Cardiac fibroblast (primary cell): Measurements from ENCODE around the gene IL1RN.

Experiments used
- DNase-seq, 2 donors: peaks; one replicate each; pipeline versions ENCODE4 v3.0.0 to v3.0.0-alpha.2; 2010; ENCODE audit warnings: low read depth in 2 of 2
- H3K4me3 ChIP-seq, 2 donors: replicated peaks in 1 of 2; 1 replicate in 1 of 2; 2 replicates in 1 of 2; pipeline ENCODE4 v1.5.1; 2011; ENCODE audit warnings: low read depth in 2 of 2, low read length in 2 of 2, mild to moderate bottlenecking in 2 of 2, moderate library complexity in 1 of 2
- CTCF ChIP-seq: IDR thresholded peaks from one replicate; pipeline ENCODE4 v1.5.1; 2011; ENCODE audit warnings: low read depth, mild to moderate bottlenecking, low read length, inconsistent platforms

Gene IL1RN

GRCh38 chr2:113162173-113162572 is 34.8 kb downstream of the IL1RN start:
- H3K4me3 ChIP-seq: no peak overlapping the region
- no peak for DNase-seq
- no peak for TF ChIP-seq CTCF

DNA sequence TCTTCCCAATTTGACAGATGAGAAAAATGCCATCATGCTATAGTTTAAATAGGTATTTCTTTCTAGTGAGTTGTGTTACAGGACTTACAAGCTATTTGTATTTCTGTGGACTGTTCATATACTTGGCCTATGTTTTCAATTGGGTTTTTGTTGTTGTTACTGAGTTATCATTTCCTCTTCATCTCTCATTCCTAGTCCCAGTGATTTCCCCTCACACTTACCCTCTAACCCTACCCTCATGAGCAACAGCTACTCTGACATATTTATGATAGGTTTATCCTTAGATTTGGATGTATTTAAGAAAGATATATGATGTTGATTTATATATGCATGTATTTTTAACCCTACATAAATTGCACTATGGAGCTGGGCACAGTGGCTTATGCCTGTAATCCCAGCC is 35.5 kb downstream of the IL1RN start:
- DNase-seq: no peak
- H3K4me3 ChIP-seq: no peak overlapping the region
- TF ChIP-seq CTCF: no peak

DNA sequence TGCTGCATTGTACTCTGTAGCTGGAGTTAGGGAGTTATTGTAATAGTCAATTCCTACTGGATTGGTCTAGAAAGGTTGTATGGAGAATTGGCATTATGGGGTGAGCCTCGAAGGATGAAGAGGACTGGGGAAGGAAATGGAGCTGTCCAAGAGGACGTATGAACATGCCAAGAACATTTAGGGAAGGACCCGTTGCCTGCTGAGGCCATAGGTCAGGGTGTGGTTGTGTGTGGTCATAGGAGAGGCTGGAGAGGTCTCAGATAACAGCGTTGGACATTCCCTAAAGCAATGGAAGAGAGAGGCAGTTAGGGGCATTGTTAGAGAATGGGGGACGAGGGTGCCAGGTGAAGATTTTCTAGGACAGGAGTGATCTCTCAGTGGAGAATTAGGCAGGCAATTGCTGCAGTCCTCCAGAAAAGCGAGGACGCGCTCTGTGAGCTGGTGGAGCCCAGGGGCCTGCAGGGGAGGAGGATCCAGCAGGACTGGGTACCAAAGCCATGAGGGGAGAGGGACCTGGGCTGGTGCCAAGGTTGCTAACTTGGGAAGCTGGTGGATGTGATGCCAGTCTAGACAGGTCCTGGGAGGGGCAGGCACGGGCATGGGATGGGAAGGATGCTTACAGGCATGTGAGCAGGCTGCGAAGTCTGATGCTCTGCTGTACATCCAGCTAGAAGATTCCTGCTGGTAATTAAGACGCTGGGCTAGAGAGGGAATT is 37.0 kb downstream of the IL1RN start:
- no peak overlapping the region for H3K4me3 ChIP-seq
- TF ChIP-seq CTCF: no peak
- no peak for DNase-seq

- no peak for TF ChIP-seq CTCF
- DNase-seq: no peak
- H3K4me3 ChIP-seq: no peak overlapping the region
These were observed 37.7 kb downstream of the IL1RN start for GRCh38 chr2:113164930-113165585.

GRCh38 chr2:113166187-113166645 is 38.8 kb downstream of the IL1RN start:
- DNase-seq: no peak
- no peak overlapping the region for H3K4me3 ChIP-seq
- no peak for TF ChIP-seq CTCF

DNA sequence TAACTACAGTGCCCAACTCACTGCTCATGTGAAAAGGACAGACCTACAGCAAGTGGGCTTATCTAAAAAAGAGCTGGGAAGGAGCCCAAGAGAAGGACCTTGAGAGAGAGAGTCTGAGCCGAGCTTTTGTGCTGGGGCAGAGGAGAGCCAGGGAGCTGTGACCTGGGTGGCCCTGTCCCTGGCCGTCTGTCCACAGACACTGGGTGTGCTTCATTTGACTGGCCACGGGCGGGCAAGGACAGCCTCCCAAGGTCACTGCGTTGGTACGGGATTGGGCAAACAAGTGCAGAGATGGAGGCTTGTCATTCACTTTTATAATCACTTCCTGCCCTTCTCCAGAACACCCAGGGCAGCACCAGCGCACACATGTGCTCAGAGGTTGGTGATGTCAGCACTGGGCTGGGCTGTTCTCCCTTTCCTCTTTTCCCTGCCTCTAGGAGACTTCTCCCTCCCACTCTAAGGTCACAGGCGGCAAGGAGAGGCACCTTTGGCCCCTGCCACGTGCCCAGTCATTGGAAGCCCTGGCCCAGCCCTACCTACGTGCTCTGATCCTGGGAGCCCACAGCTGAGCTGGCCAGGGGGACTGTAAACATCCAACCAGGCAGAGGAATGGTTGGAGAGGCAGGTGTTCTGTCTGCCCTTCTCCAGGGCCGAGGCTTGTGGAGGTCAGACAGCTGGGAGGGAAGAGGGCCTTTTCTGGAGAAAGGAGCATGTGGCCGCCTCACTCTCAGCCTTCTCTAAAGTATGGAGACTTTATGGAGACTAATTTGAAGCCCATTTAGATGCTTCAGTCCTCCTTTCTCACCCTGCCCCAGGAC is 39.9 kb downstream of the IL1RN start:
- DNase-seq: no peak

More for the DNA sequence above, 39.9 kb downstream of the IL1RN start:
- no peak for TF ChIP-seq CTCF
- no peak overlapping the region for H3K4me3 ChIP-seq
